Daoy (cell line): ENCODE measurements around the gene UBR4. TPM values are rescaled to one million over a fixed set of nuclear protein-coding genes. Genes with fewer than 3 reads are reported as not detected.

Experiments used
- DNase-seq: peaks from one replicate; pipeline ENCODE4 v3.0.0-alpha.2; 2015; ENCODE audit warnings: low read depth
- total RNA-seq: library from RNA; depleted of rRNA; stranded (reverse); fragments of >200 nt; shearing (Covaris generic); gene quantifications from 2 replicates; pipeline ENCODE4 v1.2.3, GENCODE V29; 2014

The UBR4 gene
- total RNA-seq, 1 experiment from 2014 or later = 49.0 TPM

DNA sequence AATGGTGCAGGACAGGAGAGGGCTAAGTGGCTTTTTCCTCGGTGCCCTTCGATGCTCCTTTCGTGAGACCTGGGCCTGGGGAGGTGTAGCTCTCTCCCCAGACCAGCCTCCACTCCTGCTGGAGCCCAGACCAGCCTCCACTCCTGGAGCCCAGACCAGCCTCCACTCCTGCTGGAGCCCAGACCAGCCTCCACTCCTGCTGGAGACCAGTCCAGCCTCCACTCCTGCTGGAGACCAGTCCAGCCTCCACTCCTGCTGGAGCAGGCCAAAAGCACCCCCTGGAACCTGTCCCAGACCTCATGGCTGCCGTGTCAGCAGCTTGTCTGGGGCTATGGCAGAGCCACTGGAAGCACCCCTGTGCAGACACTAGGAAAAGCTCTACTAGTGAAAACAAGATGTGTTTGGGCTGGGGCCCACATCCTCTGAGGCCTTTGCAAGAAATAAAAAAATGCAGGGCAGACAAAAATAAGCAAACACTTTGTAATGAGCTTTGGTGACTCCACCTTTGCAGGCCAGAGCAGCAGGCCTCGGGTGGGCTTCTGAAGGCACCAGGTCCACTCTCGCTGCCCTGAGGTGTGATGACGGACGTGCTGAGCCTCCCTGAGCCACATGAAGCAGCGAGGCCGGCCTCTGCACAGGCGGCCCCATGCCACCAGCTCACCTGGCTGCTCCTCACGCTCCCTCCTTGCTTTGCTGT lies 137.6 kb downstream of the UBR4 start:
- no peak for DNase-seq

GRCh38 chr1:19071674-19072281 lies 138.3 kb downstream of the UBR4 start:
- DNase-seq = no peak

GRCh38 chr1:19070891-19071621 lies 139.0 kb downstream of the UBR4 start:
- DNase-seq = no peak

DNA sequence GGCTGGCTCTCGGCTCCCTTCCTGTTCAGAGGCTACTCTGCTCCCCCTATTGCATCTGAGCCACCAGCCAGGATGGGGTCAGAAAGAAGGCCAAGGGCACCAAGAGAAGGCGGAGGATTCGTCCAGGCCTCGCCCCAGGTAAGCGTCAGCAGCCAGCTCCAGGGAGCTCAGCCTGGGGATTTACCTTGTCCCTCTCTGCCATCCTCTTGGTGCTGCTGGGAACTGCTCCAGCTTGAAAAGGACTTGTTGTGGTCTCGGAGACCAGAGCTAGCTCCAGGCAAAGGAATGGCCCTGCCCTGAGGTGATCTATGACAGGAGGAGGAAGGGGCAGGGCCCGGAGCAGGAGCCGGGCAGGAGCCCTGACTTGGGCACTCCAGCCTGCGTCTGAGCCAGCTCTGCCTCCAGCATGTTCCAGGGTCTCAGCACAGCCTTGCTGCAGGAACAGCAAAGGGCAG lies 139.8 kb downstream of the UBR4 start:
- DNase-seq = no peak

GRCh38 chr1:19068639-19069276 lies 141.3 kb downstream of the UBR4 start:
- DNase-seq = peak; percentile 21

DNA sequence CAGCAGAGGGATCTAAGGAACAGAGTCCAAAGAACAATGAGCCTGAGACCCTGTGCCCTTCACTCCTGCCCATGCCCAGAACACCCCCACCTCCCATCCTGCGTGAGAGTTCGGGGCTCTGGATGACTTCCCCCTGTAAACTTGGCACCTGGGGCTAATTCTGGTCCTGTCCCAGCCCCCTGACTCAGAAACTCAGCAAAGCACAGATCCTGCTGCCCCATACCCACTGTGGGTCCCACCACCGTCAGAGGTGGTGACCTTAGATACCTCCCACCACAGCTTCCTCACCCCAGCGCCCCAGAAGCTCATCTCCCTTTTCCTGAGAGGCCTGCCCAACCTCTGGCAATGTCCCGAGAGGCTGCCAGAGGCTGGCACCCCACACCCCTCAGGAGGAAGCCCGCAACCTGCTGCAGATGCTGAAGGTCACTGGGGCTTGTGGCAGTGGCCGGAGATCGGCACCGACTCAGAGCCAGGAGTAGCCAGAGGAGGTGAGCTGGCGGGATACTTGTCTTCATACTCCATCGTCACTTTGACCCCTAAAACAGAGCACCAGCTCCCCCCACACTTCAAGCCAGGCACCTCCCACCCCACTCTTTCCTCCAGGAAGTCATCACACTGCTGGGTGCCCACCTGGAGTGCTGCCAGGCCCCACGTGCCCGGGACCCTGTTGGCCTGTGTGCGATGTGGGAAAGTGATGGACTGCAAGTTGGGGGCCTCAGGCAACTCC lies 142.0 kb downstream of the UBR4 start:
- no peak for DNase-seq

GRCh38 chr1:19067182-19067911 lies 142.7 kb downstream of the UBR4 start:
- DNase-seq = peak; percentile 71

DNA sequence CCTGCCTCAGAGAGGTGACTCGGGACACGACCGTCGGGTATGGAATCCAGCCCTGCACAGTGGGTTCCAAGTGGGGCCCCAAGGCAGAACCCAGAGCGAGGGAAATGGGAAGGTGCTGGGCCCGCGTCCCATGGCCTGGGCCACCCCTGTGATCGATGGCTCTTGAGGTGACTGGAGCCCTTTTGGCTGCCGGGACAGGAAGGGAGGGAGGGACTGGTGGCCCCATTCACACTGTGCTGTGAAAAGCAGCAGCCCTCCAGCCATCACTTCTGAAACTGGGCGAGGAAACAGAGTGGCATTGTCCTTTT lies 143.2 kb downstream of the UBR4 start:
- DNase-seq = no peak

- DNase-seq = no peak
Observed at GRCh38 chr1:19066248-19066873, 143.7 kb downstream of the UBR4 start.

- DNase-seq = no peak
Observed at GRCh38 chr1:19065526-19066247, 144.4 kb downstream of the UBR4 start.

DNA sequence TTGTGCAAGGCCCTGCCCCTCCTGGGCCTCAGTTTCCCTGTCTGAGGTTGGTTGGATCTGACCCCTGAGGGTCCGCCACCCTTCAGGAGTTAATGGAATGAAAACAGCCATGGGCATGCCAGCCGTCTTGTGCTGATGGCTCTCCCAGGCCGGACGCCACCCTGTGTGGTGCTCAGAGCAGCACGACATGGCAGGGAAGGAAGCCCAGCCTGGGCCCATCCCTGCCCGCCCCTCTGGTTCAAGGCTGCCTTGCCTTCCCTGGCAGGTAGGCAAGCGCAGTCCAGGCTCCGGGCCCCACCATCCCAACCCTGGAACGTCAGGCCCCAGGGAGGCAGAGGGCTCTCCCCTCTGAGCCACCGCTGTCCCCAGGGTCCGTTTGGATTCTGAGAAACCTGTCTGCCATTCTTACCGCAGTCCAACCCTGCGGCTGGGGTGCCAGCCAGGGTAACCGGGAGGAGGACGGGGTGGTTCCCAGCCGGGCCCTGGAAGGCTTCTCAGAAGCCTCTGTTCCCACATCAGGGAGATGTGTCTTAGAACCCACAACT lies 145.1 kb downstream of the UBR4 start:
- DNase-seq = no peak

- DNase-seq = no peak
Observed at GRCh38 chr1:19063122-19063521, 146.9 kb downstream of the UBR4 start.

- no peak for DNase-seq
Observed at GRCh38 chr1:19062258-19063029, 147.6 kb downstream of the UBR4 start.

DNA sequence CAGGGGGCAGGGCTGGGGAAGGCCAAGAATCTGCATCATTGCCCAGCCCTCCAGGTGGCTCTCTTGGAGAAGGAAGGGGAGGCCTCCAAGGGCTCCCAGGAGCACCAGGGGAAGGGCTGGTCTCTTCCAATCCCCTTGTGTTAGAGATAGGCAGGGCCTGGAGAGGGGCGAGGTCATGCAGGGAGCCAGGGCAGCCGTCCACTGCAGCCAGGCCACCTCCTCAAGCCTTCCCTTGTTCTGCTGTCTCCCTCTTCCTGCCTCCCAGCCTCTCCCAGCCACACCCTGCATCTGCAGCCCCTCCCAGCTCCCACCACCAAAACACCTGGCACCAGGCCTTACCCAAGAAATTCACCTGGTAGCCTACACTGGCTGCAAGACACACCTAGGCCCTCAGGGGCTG lies 148.3 kb downstream of the UBR4 start:
- DNase-seq = no peak

GRCh38 chr1:19061343-19061742 lies 148.7 kb downstream of the UBR4 start:
- no peak for DNase-seq

DNA sequence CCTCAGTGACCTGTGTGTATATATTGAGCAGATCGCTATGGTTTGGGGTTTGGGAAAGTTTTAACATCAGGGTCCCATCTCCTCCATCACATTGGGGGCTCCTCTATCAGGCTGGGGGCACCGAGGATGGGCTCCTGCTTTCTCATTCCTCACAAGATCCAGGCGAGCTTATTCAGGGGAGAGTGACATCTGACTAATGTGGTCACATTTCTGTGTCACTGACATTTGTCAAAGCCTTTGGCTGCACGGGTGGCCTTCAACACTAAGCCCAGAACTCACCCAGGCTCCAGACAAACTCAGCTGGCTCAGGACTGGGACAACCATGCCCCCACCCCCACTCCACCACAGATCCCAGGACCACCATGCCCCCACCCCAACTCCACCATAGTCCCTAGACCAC lies 150.3 kb downstream of the UBR4 start:
- no peak for DNase-seq

GRCh38 chr1:19058476-19058797 lies 151.6 kb downstream of the UBR4 start:
- no peak for DNase-seq

DNA sequence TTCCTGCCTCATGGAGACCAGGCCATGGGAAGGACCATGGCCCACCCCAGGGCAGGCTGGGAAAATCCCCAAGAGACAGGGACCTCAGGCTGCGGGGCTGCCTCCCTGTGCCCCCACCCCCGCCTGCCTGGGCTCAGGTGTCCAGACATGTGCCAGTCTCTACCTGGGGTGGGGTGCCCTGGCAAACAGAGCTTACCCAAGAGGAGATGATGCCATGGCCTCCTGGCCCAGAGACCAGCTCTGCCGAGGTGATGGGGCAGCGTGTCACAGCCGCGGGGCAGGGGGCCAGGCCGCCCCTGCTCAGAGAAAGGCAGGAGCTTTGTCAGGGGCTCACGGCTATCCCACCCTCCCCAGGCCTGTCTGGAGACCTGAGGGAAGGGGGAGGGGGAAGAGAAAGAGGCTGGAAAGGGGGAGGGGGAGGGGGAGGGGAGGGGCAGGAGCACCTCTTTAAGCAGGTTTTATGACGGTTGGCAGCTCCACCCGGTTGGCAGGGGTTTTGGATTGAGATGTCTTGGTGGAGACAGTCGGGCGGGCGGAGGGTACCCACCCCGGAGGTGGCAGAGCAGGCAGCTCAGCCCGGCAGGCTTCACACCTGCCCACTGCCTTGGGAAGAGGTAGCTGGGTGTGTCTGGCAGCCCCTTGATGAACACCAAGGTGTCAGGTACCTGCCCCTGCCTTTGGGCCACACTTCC lies 152.1 kb downstream of the UBR4 start:
- DNase-seq = no peak
